Upper lobe of left lung (tissue), 6 donors: ENCODE results near the gene GULP1. TPM values are rescaled to one million over a fixed set of nuclear protein-coding genes. Genes with fewer than 3 reads are reported as not detected.
A peak's percentile ranks its signal among the peaks of the same experiment; 100 is the strongest.

Source experiments
- ATAC-seq, 2 donors: fragments of 200-7000 bp; cut with Tn5 transposase; one replicate each; pipeline ENCODE4 v1.9.1; 2022; ENCODE audit warnings: mild to moderate bottlenecking in 2 of 2, moderate library complexity in 2 of 2; ENCODE audit not compliant: low FRiP score in 2 of 2
- DNase-seq, 2 donors: peaks; one replicate each; pipeline ENCODE4 v3.0.0-alpha.2; 2019 to 2020
- H3K27ac ChIP-seq, 4 donors: fragments of 200-600 bp; sonication (generic); one replicate each; pipeline ENCODE4 v1.5.1; 2016 to 2019
- H3K27me3 ChIP-seq, 4 donors: fragments of 200-600 bp; sonication (generic); one replicate each; pipeline ENCODE4 v1.5.1; 2017 to 2019
- H3K36me3 ChIP-seq, 4 donors: fragments of 200-600 bp; sonication (generic); one replicate each; pipeline ENCODE4 v1.5.1; 2016 to 2019
- H3K4me1 ChIP-seq, 4 donors: fragments of 200-600 bp; sonication (generic); one replicate each; pipeline ENCODE4 v1.5.1; 2018 to 2019
- H3K4me3 ChIP-seq, 4 donors: fragments of 200-600 bp; sonication (generic); one replicate each; pipeline ENCODE4 v1.5.1; 2017 to 2019; ENCODE audit warnings: mild to moderate bottlenecking in 2 of 4, moderate library complexity in 1 of 4
- H3K9me3 ChIP-seq, 4 donors: fragments of 200-600 bp; sonication (generic); one replicate each; pipeline ENCODE4 v1.5.1; 2018 to 2019
- EP300 ChIP-seq, 4 donors: sonication (generic); formaldehyde crosslinking; IDR thresholded peaks; one replicate each; pipeline ENCODE4 v1.5.1; 2017; ENCODE audit warnings: antibody characterized with exemption in 4 of 4, control low read depth in 2 of 4
- POLR2A ChIP-seq, 4 donors: fragments of 450-650 bp; IDR thresholded peaks; one replicate each; pipeline ENCODE4 v1.5.1; 2016 to 2017; ENCODE audit warnings: antibody characterized with exemption in 4 of 4, mild to moderate bottlenecking in 2 of 4
- POLR2AphosphoS5 ChIP-seq, 2 donors: sonication (generic); formaldehyde crosslinking; IDR thresholded peaks; one replicate each; pipeline ENCODE4 v1.5.1; 2017; ENCODE audit warnings: antibody characterized with exemption in 2 of 2
- WGBS, 2 donors: methylation state at CpG; one replicate each; pipeline ENCODE4 v1.1.5; 2017 to 2018; 5-methylcytosine and 5-hydroxymethylcytosine counted together
- total RNA-seq, 6 donors: library from RNA; depleted of rRNA in 4 of 6; stranded (reverse); fragments of >200 nt in 4 of 6; gene quantifications; one replicate each; pipeline versions ENCODE4 v1.1.0 to v1.2.1, GENCODE V29; 2016 to 2021
- TF ChIP-seq, protein P1 (sequence below), 6 experiments: fragments of 450-650 bp in 4 of 6; fragments of 200-600 bp in 2 of 6; sonication (generic) in 2 of 6; IDR thresholded peaks; one replicate each; pipeline ENCODE4 v1.5.1; 2016 to 2019; ENCODE audit warnings: antibody characterized with exemption in 6 of 6
- donor health status: DM: no; HTN: no; CAD: no; lungs with moderate emphysema.
- donor health status: DM: no; HTN: yes; CAD: no; lungs with severe emphysema.

Gene GULP1
- total RNA-seq, 6 donors from 2014 or later = 12.5 to 71.2 (median 32.7) TPM

DNA sequence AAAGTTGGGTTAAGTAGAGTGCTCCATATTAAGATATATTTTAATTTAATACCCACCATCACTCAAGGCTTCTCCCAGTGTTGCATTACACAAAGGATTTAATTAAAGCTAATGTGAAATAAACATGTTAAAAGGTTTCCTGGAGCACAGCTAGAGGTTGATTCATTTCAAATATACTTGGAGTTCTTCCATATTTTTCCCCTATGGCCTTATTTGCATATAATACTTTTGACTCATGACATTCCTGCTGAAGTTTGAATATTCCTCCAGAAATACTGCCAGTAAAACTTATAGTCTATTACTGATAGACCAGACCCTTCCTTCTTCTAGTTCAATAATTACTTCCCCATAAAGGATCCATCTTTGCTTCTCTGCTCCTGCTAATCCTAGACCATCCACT is 227.5 kb downstream of the GULP1 start:
- TF ChIP-seq POLR2AphosphoS5 (IDR thresholded peaks at IDR 0.05) (no peak), POLR2A (IDR thresholded peaks at IDR 0.05) (no peak), EP300 (IDR thresholded peaks at IDR 0.05) (no peak)
- TF ChIP-seq, protein P1, sequence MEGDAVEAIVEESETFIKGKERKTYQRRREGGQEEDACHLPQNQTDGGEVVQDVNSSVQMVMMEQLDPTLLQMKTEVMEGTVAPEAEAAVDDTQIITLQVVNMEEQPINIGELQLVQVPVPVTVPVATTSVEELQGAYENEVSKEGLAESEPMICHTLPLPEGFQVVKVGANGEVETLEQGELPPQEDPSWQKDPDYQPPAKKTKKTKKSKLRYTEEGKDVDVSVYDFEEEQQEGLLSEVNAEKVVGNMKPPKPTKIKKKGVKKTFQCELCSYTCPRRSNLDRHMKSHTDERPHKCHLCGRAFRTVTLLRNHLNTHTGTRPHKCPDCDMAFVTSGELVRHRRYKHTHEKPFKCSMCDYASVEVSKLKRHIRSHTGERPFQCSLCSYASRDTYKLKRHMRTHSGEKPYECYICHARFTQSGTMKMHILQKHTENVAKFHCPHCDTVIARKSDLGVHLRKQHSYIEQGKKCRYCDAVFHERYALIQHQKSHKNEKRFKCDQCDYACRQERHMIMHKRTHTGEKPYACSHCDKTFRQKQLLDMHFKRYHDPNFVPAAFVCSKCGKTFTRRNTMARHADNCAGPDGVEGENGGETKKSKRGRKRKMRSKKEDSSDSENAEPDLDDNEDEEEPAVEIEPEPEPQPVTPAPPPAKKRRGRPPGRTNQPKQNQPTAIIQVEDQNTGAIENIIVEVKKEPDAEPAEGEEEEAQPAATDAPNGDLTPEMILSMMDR (IDR thresholded peaks at IDR 0.05) = no peak
- DNase-seq (no peak), ATAC-seq (no peak)
- Histone ChIP-seq H3K9me3 (no peaks in the 10 kb centered on the region), H3K27me3 (no peaks in the 10 kb centered on the region), H3K4me3 (no peak overlapping the region), H3K36me3 (no peaks in the 10 kb centered on the region), H3K4me1 (no peaks in the 10 kb centered on the region), H3K27ac (no peak overlapping the region)

DNA sequence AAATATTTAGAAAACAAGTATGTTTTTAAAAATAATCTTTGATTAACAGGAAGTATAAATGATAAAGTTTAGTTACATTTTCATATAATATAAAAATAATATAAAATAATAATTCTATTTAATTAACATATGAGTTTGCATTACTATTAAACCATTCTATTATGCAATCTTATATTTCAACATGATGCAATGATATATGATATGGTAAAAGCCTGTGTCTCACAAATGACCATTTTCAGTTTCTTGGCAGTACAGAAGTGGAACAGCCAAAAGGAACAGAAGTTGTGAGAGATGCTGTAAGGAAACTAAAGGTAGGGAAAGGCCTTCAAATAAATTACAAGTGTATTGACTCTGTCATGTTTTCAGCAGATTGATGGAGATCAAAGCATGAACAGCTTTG is 230.8 kb downstream of the GULP1 start:
- H3K4me1 ChIP-seq = peaks cover 0 to 4% (median 1%) of the 10 kb centered on the region in 4 donors
- no peaks in the 10 kb centered on the region for H3K27me3 ChIP-seq
- no peak overlapping the region for H3K27ac ChIP-seq
- ATAC-seq = no peak
- no peak overlapping the region for H3K4me3 ChIP-seq
- no peaks in the 10 kb centered on the region for H3K36me3 ChIP-seq
- DNase-seq = no peak
- H3K9me3 ChIP-seq = no peaks in the 10 kb centered on the region
- TF ChIP-seq EP300 (IDR thresholded peaks at IDR 0.05) (no peak), POLR2A (IDR thresholded peaks at IDR 0.05) (no peak), POLR2AphosphoS5 (IDR thresholded peaks at IDR 0.05) (no peak)
- TF ChIP-seq, protein P1 (IDR thresholded peaks at IDR 0.05) = no peak

DNA sequence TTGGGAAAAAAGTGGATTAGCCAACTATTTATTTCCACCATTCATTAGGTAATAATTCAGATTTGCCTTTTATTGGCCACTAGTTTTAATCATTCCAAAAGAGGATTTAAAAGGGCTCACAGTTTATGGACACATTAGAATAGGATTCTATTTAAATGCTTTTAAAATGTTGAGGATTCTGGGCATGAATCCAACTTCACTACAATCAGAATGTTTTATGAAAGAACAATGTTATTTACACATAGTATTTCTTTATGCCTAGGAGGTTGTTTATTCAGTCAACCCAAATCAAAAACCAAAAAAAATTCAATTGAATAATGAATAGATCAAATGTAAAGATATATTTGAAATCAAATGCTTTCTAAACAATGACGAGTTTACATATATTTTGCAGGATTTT is 232.2 kb downstream of the GULP1 start:
- TF ChIP-seq POLR2A (IDR thresholded peaks at IDR 0.05) = no peak
- TF ChIP-seq EP300 (IDR thresholded peaks at IDR 0.05) = no peak
- no peak for TF ChIP-seq POLR2AphosphoS5 (IDR thresholded peaks at IDR 0.05)
- TF ChIP-seq, protein P1 (IDR thresholded peaks at IDR 0.05) = no peak
- Histone ChIP-seq H3K27me3 (no peaks in the 10 kb centered on the region), H3K36me3 (no peaks in the 10 kb centered on the region), H3K27ac (no peak overlapping the region), H3K4me3 (no peak overlapping the region), H3K9me3 (no peaks in the 10 kb centered on the region), H3K4me1 (peaks cover 0 to 4% (median 1%) of the 10 kb centered on the region in 4 donors)
- no peak for ATAC-seq
- no peak for DNase-seq
- WGBS, 2 donors = 71 to 72% methylated on average over 1 of the region's 1 CpG

DNA sequence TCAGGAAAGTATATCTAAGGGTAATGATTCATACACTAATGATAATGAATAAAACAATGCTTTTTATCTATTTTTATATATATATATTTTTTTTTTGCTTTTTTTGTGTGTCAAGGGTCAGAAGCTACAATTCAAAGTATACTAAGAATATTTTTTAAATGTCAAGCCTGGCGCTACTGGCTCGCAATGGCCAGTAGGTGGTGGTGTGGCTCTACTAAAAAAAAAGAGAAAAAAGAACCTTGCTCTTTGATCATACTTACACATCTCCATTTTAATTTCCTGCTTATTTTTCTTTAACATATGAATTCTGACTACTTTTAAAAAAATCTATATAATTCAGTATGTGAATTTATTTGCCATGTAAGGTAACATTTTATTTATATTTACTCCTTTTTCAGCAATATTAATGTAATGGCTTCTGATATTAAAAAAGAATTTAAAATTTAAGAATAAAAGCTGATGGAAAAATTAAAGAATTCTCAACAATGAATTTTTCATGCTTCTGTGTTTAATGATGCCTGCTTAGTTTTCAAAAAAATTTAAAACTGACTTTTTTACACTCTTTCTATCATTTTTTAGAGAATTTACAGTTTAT is 232.9 kb downstream of the GULP1 start:
- Histone ChIP-seq H3K36me3 (no peaks in the 10 kb centered on the region), H3K4me1 (peaks cover 0 to 4% (median 1%) of the 10 kb centered on the region in 4 donors), H3K27ac (no peak overlapping the region), H3K27me3 (no peaks in the 10 kb centered on the region), H3K4me3 (no peak overlapping the region), H3K9me3 (no peaks in the 10 kb centered on the region)
- WGBS, 2 donors = 3 to 18% methylated on average over 2 of the region's 2 CpGs
- no peak for DNase-seq
- peak in 1 of 2 donors; percentile 69 for ATAC-seq
- TF ChIP-seq EP300 (IDR thresholded peaks at IDR 0.05) = no peak
- TF ChIP-seq, protein P1 (IDR thresholded peaks at IDR 0.05) = peak in 5 of 6 experiments; percentile 40 to 82 (median 51)

DNA sequence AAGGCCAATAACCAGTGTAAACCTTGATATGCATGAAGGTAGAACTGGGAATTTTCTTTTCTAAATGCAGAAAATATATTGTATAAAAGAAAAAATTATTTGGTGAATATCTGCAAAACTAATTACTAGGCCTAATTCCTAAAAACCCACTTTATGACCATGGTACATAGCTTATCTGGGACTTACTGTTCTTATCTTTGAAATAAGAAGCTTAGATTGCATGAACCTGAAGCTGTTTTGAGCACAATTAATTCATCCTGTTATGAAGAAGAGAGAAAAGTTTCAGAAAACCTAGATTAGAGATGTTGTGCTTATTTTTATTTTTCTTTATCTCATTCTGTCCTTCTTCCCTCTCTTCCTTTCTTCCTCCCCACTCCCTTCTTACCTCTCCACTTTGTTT is 235.0 kb downstream of the GULP1 start:
- H3K36me3 ChIP-seq = no peaks in the 10 kb centered on the region
- no peak for DNase-seq
- no peak for ATAC-seq
- no peak overlapping the region for H3K27ac ChIP-seq
- H3K27me3 ChIP-seq = no peaks in the 10 kb centered on the region
- no peaks in the 10 kb centered on the region for H3K9me3 ChIP-seq
- H3K4me3 ChIP-seq = no peak overlapping the region
- TF ChIP-seq, protein P1 (IDR thresholded peaks at IDR 0.05) = no peak
- TF ChIP-seq POLR2AphosphoS5 (IDR thresholded peaks at IDR 0.05) (no peak), EP300 (IDR thresholded peaks at IDR 0.05) (no peak), POLR2A (IDR thresholded peaks at IDR 0.05) (no peak)
- peaks cover 0 to 4% (median 1%) of the 10 kb centered on the region in 4 donors for H3K4me1 ChIP-seq
